ENCODE results near the gene OR1A2. TPM values are rescaled to one million over a fixed set of nuclear protein-coding genes. Genes with fewer than 3 reads are reported as not detected.
"Not testable (repeated sequence)": the region's sequence is repeated elsewhere in the genome, so short reads cannot be mapped to it uniquely, and the experiment has no call there.

OR1A2 gene
- total RNA-seq, 4 donors from 2014 or later: not detected

DNA sequence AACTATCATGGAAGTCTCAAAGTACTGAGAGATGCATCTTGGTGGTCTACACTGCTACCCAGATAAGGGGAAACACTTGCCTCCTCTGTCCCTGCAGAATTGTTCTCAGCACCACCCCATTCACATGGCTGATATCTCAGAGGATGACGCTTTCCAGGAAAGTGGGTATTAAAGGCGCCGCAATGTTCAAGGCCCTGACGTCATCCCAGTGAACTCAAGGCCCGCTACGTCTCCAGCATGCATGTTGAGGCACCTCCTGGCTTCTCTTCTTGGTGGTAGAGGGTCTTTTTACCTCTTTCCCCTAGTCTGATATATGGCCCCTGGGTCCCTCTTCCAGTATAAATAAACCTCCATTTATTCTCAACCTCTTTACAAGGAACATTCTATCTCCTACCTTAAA lies 11.2 kb downstream of the OR1A2 start:
- H3K27me3 ChIP-seq: no peaks in the 10 kb centered on the region
- no peaks in the 10 kb centered on the region for H3K36me3 ChIP-seq
- TF ChIP-seq POLR2AphosphoS5 (IDR thresholded peaks at IDR 0.05) (no peak), EP300 (IDR thresholded peaks at IDR 0.05) (no peak), POLR2A (IDR thresholded peaks at IDR 0.05; ENCODE audit: low read depth) (no peak), CTCF (IDR thresholded peaks at IDR 0.05) (no peak)
- intact Hi-C loops (cut with DNase I): no loop called here
- H3K4me1 ChIP-seq: no peaks in the 10 kb centered on the region
- 78% methylated on average over 6 of the region's 6 CpGs for WGBS
- no peak overlapping the region for H3K27ac ChIP-seq (replicated peaks in 1 of 4)
- H3K4me3 ChIP-seq: no peak overlapping the region
- H3K9me3 ChIP-seq: no peaks in the 10 kb centered on the region
- DNase-seq (ENCODE audit: extremely low spot score): no peak

DNA sequence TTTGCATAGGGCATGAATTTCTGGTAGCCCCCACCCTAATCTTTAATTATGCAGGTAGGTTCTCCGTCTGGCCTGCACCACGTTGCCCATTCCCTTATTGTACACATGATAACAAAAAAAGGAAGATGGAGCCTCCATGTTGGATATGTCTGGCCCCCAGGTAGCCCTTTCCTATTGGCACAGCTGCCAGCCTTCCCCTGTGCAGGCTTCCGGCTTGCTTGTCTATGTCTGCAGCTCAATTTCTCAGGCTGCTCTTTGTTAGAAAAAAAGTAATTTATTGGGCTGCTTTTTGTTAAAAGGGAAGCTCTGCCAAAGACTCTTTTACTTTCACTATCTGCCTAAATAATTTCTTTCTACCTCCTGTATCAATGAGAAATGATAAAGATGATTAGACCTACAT lies 15.7 kb downstream of the OR1A2 start:
- DNase-seq (ENCODE audit: extremely low spot score): no peak
- Histone ChIP-seq H3K27me3 (no peaks in the 10 kb centered on the region), H3K9me3 (peaks cover 0 to 7% (median 2%) of the 10 kb centered on the region in 4 donors), H3K36me3 (no peaks in the 10 kb centered on the region), H3K27ac (replicated peaks in 1 of 4) (no peak overlapping the region), H3K4me1 (no peaks in the 10 kb centered on the region), H3K4me3 (no peak overlapping the region)
- intact Hi-C loops (cut with DNase I): no loop called here
- 86% methylated on average over 3 of the region's 3 CpGs for WGBS
- TF ChIP-seq POLR2A (IDR thresholded peaks at IDR 0.05; ENCODE audit: low read depth) (no peak), EP300 (IDR thresholded peaks at IDR 0.05) (no peak), CTCF (IDR thresholded peaks at IDR 0.05) (no peak), POLR2AphosphoS5 (IDR thresholded peaks at IDR 0.05) (no peak)

GRCh38 chr17:3213587-3213986 lies 16.3 kb downstream of the OR1A2 start:
- H3K4me1 ChIP-seq: no peaks in the 10 kb centered on the region
- H3K36me3 ChIP-seq: no peaks in the 10 kb centered on the region
- DNase-seq (ENCODE audit: extremely low spot score): no peak
- TF ChIP-seq EP300 (IDR thresholded peaks at IDR 0.05) (no peak), CTCF (IDR thresholded peaks at IDR 0.05) (no peak), POLR2AphosphoS5 (IDR thresholded peaks at IDR 0.05) (no peak), POLR2A (IDR thresholded peaks at IDR 0.05; ENCODE audit: low read depth) (no peak)
- 62% methylated on average over 6 of the region's 6 CpGs for WGBS
- H3K27me3 ChIP-seq: no peaks in the 10 kb centered on the region
- intact Hi-C loops (cut with DNase I): no loop called here
- H3K27ac ChIP-seq (replicated peaks in 1 of 4): no peak overlapping the region
- peaks cover 0 to 12% (median 3%) of the 10 kb centered on the region in 4 donors for H3K9me3 ChIP-seq
- H3K4me3 ChIP-seq: no peak overlapping the region

DNA sequence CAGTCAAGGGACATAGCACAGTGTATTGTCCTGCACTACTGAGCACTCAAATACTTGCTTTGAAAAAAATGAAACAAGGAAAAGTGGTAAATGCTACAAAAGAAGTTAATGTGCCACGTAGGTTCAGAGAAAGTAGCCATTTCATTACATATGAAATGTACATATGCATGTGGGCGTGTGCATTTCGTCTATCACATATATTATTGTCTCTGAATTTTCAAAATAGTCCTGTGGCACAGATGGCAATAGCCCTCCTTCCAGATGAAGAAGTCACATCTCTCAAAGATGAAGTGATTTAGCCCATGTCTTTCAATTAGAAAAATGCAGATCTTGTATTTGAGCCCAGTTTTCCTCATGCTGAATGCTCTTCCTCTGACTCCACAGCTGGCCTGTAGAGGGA lies 22.7 kb downstream of the OR1A2 start:
- H3K27ac ChIP-seq (replicated peaks in 1 of 4); H3K4me3 ChIP-seq; H3K36me3 ChIP-seq; DNase-seq (ENCODE audit: extremely low spot score); intact Hi-C loops (cut with DNase I); H3K4me1 ChIP-seq; H3K27me3 ChIP-seq: not testable (repeated sequence)
- WGBS: 70% methylated on average over 3 of the region's 3 CpGs
- peaks cover 0 to 12% (median 4%) of the 10 kb centered on the region in 4 donors for H3K9me3 ChIP-seq

GRCh38 chr17:3221850-3222249 lies 24.5 kb downstream of the OR1A2 start:
- Histone ChIP-seq H3K4me3 (no peak overlapping the region), H3K4me1 (no peaks in the 10 kb centered on the region), H3K27ac (replicated peaks in 1 of 4) (no peak overlapping the region), H3K27me3 (no peaks in the 10 kb centered on the region), H3K36me3 (no peaks in the 10 kb centered on the region), H3K9me3 (peaks cover 0 to 10% (median 3%) of the 10 kb centered on the region in 4 donors)
- DNase-seq (ENCODE audit: extremely low spot score): peak; percentile 62
- WGBS: 73% methylated on average over 2 of the region's 2 CpGs
- intact Hi-C loops (cut with DNase I): no loop called here
- TF ChIP-seq POLR2AphosphoS5 (IDR thresholded peaks at IDR 0.05) (no peak), CTCF (IDR thresholded peaks at IDR 0.05) (no peak), POLR2A (IDR thresholded peaks at IDR 0.05; ENCODE audit: low read depth) (no peak), EP300 (IDR thresholded peaks at IDR 0.05) (no peak)
